HS-27A (cell line): ENCODE results near the gene SPATA33.
"Not testable (repeated sequence)": the region's sequence is repeated elsewhere in the genome, so short reads cannot be mapped to it uniquely, and the experiment has no call there.

ENCODE experiments used
- DNase-seq: peaks from one replicate; pipeline ENCODE4 v3.0.0-alpha.2; 2012; ENCODE audit warnings: low read depth, missing footprints

SPATA33 gene

GRCh38 chr16:89664238-89664637 lies 6.6 kb downstream of the SPATA33 start:
- not testable (repeated sequence) for DNase-seq

- not testable (repeated sequence) for DNase-seq
These were observed 9.4 kb downstream of the SPATA33 start for GRCh38 chr16:89667000-89667399.

- DNase-seq: no peak
These were observed 10.0 kb downstream of the SPATA33 start for GRCh38 chr16:89667633-89668032.

GRCh38 chr16:89668790-89669158 lies 11.1 kb downstream of the SPATA33 start:
- DNase-seq: no peak

- no peak for DNase-seq
These were observed 12.1 kb downstream of the SPATA33 start for GRCh38 chr16:89669755-89670154.

- no peak for DNase-seq
These were observed 13.1 kb downstream of the SPATA33 start for GRCh38 chr16:89670496-89671431.

- DNase-seq: not testable (repeated sequence)
These were observed 13.9 kb downstream of the SPATA33 start for GRCh38 chr16:89671565-89671964.

- DNase-seq: no peak
These were observed 14.7 kb downstream of the SPATA33 start for GRCh38 chr16:89672177-89672941.

GRCh38 chr16:89678258-89678657 lies 20.6 kb downstream of the SPATA33 start:
- DNase-seq: no peak

- DNase-seq: no peak
These were observed 28.3 kb downstream of the SPATA33 start for GRCh38 chr16:89685916-89686315.

- DNase-seq: peak; percentile 86
These were observed 29.0 kb downstream of the SPATA33 start, which contains the start of gene CDK10 for GRCh38 chr16:89686520-89687091. Gene CDK10 (plus strand): TSS chr16:89686689. CDS start chr16:89686711, 22 bp downstream.

GRCh38 chr16:89687092-89687940 lies 29.7 kb downstream of the SPATA33 start:
- DNase-seq: no peak

GRCh38 chr16:89688395-89688794 lies 30.8 kb downstream of the SPATA33 start:
- no peak for DNase-seq

- DNase-seq: no peak
These were observed 31.5 kb downstream of the SPATA33 start for GRCh38 chr16:89689142-89689541.

GRCh38 chr16:89689621-89690020 lies 32.0 kb downstream of the SPATA33 start:
- not testable (repeated sequence) for DNase-seq

- no peak for DNase-seq
These were observed 32.8 kb downstream of the SPATA33 start for GRCh38 chr16:89690392-89690901.

- no peak for DNase-seq
These were observed 33.8 kb downstream of the SPATA33 start for GRCh38 chr16:89691231-89691985.

GRCh38 chr16:89691986-89692569 lies 34.4 kb downstream of the SPATA33 start:
- DNase-seq: no peak

- no peak for DNase-seq
These were observed 35.7 kb downstream of the SPATA33 start for GRCh38 chr16:89693289-89693731.
